Neural cell (in vitro differentiated cells): Measurements from ENCODE around the gene KCNJ6. TPM values are rescaled to one million over a fixed set of nuclear protein-coding genes. Genes with fewer than 3 reads are reported as not detected.

Experiments used
- H2AFZ ChIP-seq: fragments of 200-600, 300-800 bp; sonication (generic), shearing (Covaris generic); 2 replicates; pipeline ENCODE4 v1.6.0; 2014; ENCODE audit warnings: low read depth, mild to moderate bottlenecking, antibody characterized with exemption, low read length, moderate library complexity
- H3F3A ChIP-seq: fragments of 200-600 bp; shearing (Covaris generic); 2 replicates; pipeline ENCODE4 v1.6.1; 2016; ENCODE audit warnings: mild to moderate bottlenecking, moderate library complexity, mixed read lengths, antibody characterized with exemption, low read length; ENCODE audit not compliant: insufficient read depth, poor library complexity, severe bottlenecking
- H3K27ac ChIP-seq: fragments of 200-600, 300-800 bp; sonication (generic), shearing (Covaris generic); 2 replicates; pipeline ENCODE4 v1.5.1; 2014; ENCODE audit warnings: mild to moderate bottlenecking, low read length, moderate library complexity
- H3K27me3 ChIP-seq: fragments of 300-800, 200-600 bp; sonication (generic), shearing (Covaris generic); 2 replicates; pipeline ENCODE4 v1.6.0; 2014; ENCODE audit warnings: mild to moderate bottlenecking, low read depth, low read length, moderate library complexity; ENCODE audit not compliant: insufficient read depth
- H3K36me3 ChIP-seq: fragments of 300-800, 200-600 bp; sonication (generic), shearing (Covaris generic); 2 replicates; pipeline ENCODE4 v1.5.1; 2014; ENCODE audit warnings: mild to moderate bottlenecking, antibody characterized with exemption, low read length, moderate library complexity; ENCODE audit not compliant: insufficient read depth
- H3K4me2 ChIP-seq: fragments of 300-800, 200-600 bp; sonication (generic), shearing (Covaris generic); 2 replicates; pipeline ENCODE4 v1.6.0; 2014; ENCODE audit warnings: mild to moderate bottlenecking, low read length
- H3K4me3 ChIP-seq: fragments of 300-800, 200-600 bp; sonication (generic), shearing (Covaris generic); 2 replicates; pipeline ENCODE4 v1.5.1; 2014; ENCODE audit warnings: mild to moderate bottlenecking, low read length, moderate library complexity
- H3K79me2 ChIP-seq: fragments of 200-600 bp; shearing (Covaris generic); replicated peaks from 2 replicates; pipeline ENCODE4 v1.6.0; 2014; ENCODE audit warnings: mild to moderate bottlenecking, low read length, moderate library complexity; ENCODE audit not compliant: insufficient read depth
- H3K9ac ChIP-seq: fragments of 300-800, 200-600 bp; sonication (generic), shearing (Covaris generic); 2 replicates; pipeline ENCODE4 v1.6.1; 2016; ENCODE audit warnings: mild to moderate bottlenecking, low read length, mixed read lengths
- H3K9me2 ChIP-seq: fragments of 200-600 bp; shearing (Covaris generic); 2 replicates; pipeline ENCODE4 v1.6.1; 2016; ENCODE audit warnings: mild to moderate bottlenecking, low read length, mixed read lengths; ENCODE audit not compliant: insufficient read depth
- H3K9me3 ChIP-seq: fragments of 200-600, 300-800 bp; sonication (generic), shearing (Covaris generic); 2 replicates; pipeline ENCODE4 v1.6.1; 2016; ENCODE audit warnings: mild to moderate bottlenecking, mixed run types, low read length, moderate library complexity, mixed read lengths
- H4K20me1 ChIP-seq: fragments of 200-600 bp; shearing (Covaris generic); 2 replicates; pipeline ENCODE4 v1.6.1; 2016; ENCODE audit warnings: mild to moderate bottlenecking, mixed run types; ENCODE audit not compliant: insufficient read depth
- CTCF ChIP-seq: fragments of 450-650 bp; IDR thresholded peaks from 2 replicates; pipeline ENCODE4 v1.5.1; 2014; ENCODE audit warnings: antibody characterized with exemption, mild to moderate bottlenecking, moderate library complexity; ENCODE audit not compliant: poor library complexity, severe bottlenecking
- EP300 ChIP-seq: fragments of 450-650 bp; conservative IDR thresholded peaks from 2 replicates; pipeline ENCODE4 v1.6.1; 2014; ENCODE audit warnings: antibody characterized with exemption, mild to moderate bottlenecking, moderate library complexity; ENCODE audit not compliant: poor library complexity, severe bottlenecking
- MXI1 ChIP-seq: fragments of 450-650 bp; conservative IDR thresholded peaks from 2 replicates; pipeline ENCODE4 v1.6.1; 2014; ENCODE audit warnings: antibody characterized with exemption, mild to moderate bottlenecking; ENCODE audit not compliant: poor library complexity, severe bottlenecking
- POLR2AphosphoS5 ChIP-seq: IDR thresholded peaks from 2 replicates; pipeline ENCODE4 v1.6.1; 2012
- RAD21 ChIP-seq: fragments of 450-650 bp; conservative IDR thresholded peaks from 2 replicates; pipeline ENCODE4 v1.6.1; 2014; ENCODE audit warnings: antibody characterized with exemption, mild to moderate bottlenecking, moderate library complexity
- SMC3 ChIP-seq: fragments of 450-650 bp; conservative IDR thresholded peaks from 2 replicates; pipeline ENCODE4 v1.6.1; 2014; ENCODE audit warnings: antibody characterized with exemption, mild to moderate bottlenecking, moderate library complexity; ENCODE audit not compliant: poor library complexity
- TAF1 ChIP-seq: IDR thresholded peaks from 2 replicates; pipeline ENCODE4 v1.6.1; 2012; ENCODE audit warnings: low read depth
- polyA plus RNA-seq: library from polyadenylated mRNA; depleted of rRNA; stranded (reverse); fragments of >200 nt; gene quantifications from 2 replicates; pipeline ENCODE4 v1.2.3, GENCODE V29; 2014
- TF ChIP-seq, protein P1 (sequence below): IDR thresholded peaks from 2 replicates; pipeline ENCODE4 v1.6.1; 2012; ENCODE audit warnings: borderline replicate concordance

KCNJ6 gene
- polyA plus RNA-seq, 1 donor from 2014 or later, result 1.7 TPM

GRCh38 chr21:37594472-37594951, 321.7 kb downstream of the KCNJ6 start:
- TF ChIP-seq, protein P1, sequence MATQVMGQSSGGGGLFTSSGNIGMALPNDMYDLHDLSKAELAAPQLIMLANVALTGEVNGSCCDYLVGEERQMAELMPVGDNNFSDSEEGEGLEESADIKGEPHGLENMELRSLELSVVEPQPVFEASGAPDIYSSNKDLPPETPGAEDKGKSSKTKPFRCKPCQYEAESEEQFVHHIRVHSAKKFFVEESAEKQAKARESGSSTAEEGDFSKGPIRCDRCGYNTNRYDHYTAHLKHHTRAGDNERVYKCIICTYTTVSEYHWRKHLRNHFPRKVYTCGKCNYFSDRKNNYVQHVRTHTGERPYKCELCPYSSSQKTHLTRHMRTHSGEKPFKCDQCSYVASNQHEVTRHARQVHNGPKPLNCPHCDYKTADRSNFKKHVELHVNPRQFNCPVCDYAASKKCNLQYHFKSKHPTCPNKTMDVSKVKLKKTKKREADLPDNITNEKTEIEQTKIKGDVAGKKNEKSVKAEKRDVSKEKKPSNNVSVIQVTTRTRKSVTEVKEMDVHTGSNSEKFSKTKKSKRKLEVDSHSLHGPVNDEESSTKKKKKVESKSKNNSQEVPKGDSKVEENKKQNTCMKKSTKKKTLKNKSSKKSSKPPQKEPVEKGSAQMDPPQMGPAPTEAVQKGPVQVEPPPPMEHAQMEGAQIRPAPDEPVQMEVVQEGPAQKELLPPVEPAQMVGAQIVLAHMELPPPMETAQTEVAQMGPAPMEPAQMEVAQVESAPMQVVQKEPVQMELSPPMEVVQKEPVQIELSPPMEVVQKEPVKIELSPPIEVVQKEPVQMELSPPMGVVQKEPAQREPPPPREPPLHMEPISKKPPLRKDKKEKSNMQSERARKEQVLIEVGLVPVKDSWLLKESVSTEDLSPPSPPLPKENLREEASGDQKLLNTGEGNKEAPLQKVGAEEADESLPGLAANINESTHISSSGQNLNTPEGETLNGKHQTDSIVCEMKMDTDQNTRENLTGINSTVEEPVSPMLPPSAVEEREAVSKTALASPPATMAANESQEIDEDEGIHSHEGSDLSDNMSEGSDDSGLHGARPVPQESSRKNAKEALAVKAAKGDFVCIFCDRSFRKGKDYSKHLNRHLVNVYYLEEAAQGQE, result no peak
- TF ChIP-seq SMC3, result no peak
- TF ChIP-seq RAD21, result no peak
- no peak for TF ChIP-seq EP300
- no peak for TF ChIP-seq MXI1
- no peaks in the 10 kb centered on the region for H3K9me3 ChIP-seq
- H3K9me2 ChIP-seq, result no peaks in the 10 kb centered on the region
- no peak overlapping the region for H3K4me2 ChIP-seq
- no peaks in the 10 kb centered on the region for H3K79me2 ChIP-seq
- H3F3A ChIP-seq, result no peaks in the 10 kb centered on the region
- no peak overlapping the region for H3K4me3 ChIP-seq
- H3K36me3 ChIP-seq, result no peaks in the 10 kb centered on the region
- H3K27me3 ChIP-seq, result no peaks in the 10 kb centered on the region
- no peak overlapping the region for H2AFZ ChIP-seq
- H4K20me1 ChIP-seq, result no peaks in the 10 kb centered on the region
- no peak overlapping the region for H3K9ac ChIP-seq
- H3K27ac ChIP-seq, result no peak overlapping the region

DNA sequence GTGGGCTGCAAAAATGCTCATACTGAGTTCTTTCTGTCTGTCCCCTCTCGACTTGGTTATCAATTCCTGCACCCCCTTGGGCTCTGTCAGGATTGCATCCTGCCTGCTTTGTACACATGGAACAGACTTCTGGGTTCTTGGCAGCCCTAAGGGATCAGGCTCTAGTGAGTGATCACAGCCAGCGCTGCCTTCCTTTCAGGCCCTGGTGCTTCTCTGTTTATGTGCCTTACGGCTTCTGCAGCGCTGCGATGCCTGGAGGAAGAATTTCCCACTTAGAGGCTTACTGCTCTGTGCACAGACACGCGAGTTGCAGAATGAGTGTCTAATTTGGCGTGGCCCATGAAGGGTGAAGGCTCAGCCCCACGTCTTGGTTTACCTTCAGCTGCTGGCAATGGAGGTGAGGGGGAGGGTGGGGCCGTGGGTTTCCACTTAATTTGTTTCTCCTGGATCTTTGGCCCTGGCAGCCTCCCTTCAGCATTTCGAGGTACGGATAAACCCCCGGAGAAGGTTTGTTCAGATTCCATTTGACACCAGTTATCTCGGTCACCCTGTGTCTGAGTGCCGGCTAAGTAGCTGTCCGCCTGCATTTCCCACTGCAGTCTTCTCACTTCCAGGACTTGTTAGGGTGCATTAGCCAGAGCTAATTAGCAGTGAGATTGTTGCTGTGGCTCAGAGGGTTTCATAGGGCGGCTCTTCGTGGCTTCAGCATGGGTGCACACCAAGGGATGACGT, 322.4 kb downstream of the KCNJ6 start:
- Histone ChIP-seq H3K9me2 (no peaks in the 10 kb centered on the region), H3K4me2 (no peak overlapping the region), H3K36me3 (no peaks in the 10 kb centered on the region), H3K9ac (no peak overlapping the region), H4K20me1 (no peaks in the 10 kb centered on the region), H3K79me2 (no peaks in the 10 kb centered on the region), H3F3A (no peaks in the 10 kb centered on the region), H3K9me3 (no peaks in the 10 kb centered on the region), H3K4me3 (no peak overlapping the region), H2AFZ (no peak overlapping the region), H3K27ac (no peak overlapping the region), H3K27me3 (no peaks in the 10 kb centered on the region)
- TF ChIP-seq CTCF (no peak), EP300 (no peak), RAD21 (no peak), MXI1 (no peak), POLR2AphosphoS5 (no peak), TAF1 (no peak), SMC3 (no peak)
- TF ChIP-seq, protein P1, result no peak
